OCI-LY1 (cell line): ENCODE results near the gene RAB11B.
"Not testable (repeated sequence)": the region's sequence is repeated elsewhere in the genome, so short reads cannot be mapped to it uniquely, and the experiment has no call there.

Experiments used
- EZH2 ChIP-seq: fragments of 200-600 bp; sonication (generic), shearing (Covaris generic); IDR thresholded peaks from 2 replicates; pipeline ENCODE4 v1.8.0; 2017; ENCODE audit warnings: borderline replicate concordance, mixed run types, mild to moderate bottlenecking, antibody characterized with exemption, low read length, moderate library complexity, mixed read lengths
- TF ChIP-seq, protein P1 (sequence below): fragments of 200-600 bp; sonication (generic), shearing (Covaris generic); IDR thresholded peaks from 2 replicates; pipeline ENCODE4 v1.5.1; 2017; ENCODE audit warnings: mild to moderate bottlenecking, antibody characterized with exemption, low read length, moderate library complexity, mixed read lengths

- TF ChIP-seq, protein P1, sequence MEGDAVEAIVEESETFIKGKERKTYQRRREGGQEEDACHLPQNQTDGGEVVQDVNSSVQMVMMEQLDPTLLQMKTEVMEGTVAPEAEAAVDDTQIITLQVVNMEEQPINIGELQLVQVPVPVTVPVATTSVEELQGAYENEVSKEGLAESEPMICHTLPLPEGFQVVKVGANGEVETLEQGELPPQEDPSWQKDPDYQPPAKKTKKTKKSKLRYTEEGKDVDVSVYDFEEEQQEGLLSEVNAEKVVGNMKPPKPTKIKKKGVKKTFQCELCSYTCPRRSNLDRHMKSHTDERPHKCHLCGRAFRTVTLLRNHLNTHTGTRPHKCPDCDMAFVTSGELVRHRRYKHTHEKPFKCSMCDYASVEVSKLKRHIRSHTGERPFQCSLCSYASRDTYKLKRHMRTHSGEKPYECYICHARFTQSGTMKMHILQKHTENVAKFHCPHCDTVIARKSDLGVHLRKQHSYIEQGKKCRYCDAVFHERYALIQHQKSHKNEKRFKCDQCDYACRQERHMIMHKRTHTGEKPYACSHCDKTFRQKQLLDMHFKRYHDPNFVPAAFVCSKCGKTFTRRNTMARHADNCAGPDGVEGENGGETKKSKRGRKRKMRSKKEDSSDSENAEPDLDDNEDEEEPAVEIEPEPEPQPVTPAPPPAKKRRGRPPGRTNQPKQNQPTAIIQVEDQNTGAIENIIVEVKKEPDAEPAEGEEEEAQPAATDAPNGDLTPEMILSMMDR = not testable (repeated sequence)
- TF ChIP-seq EZH2 = not testable (repeated sequence)
These were observed 20.6 kb downstream of the RAB11B start for GRCh38 chr19:8410718-8411117.
